Neural cell (in vitro differentiated cells): ENCODE measurements around the gene CDX1. TPM values are rescaled to one million over a fixed set of nuclear protein-coding genes. Genes with fewer than 3 reads are reported as not detected.

ENCODE experiments used
- H2AFZ ChIP-seq: fragments of 200-600, 300-800 bp; sonication (generic), shearing (Covaris generic); 2 replicates; pipeline ENCODE4 v1.6.0; 2014; ENCODE audit warnings: low read depth, mild to moderate bottlenecking, antibody characterized with exemption, low read length, moderate library complexity
- H3F3A ChIP-seq: fragments of 200-600 bp; shearing (Covaris generic); 2 replicates; pipeline ENCODE4 v1.6.1; 2016; ENCODE audit warnings: mild to moderate bottlenecking, moderate library complexity, mixed read lengths, antibody characterized with exemption, low read length; ENCODE audit not compliant: insufficient read depth, poor library complexity, severe bottlenecking
- H3K27ac ChIP-seq: fragments of 200-600, 300-800 bp; sonication (generic), shearing (Covaris generic); 2 replicates; pipeline ENCODE4 v1.5.1; 2014; ENCODE audit warnings: mild to moderate bottlenecking, low read length, moderate library complexity
- H3K27me3 ChIP-seq: fragments of 300-800, 200-600 bp; sonication (generic), shearing (Covaris generic); 2 replicates; pipeline ENCODE4 v1.6.0; 2014; ENCODE audit warnings: mild to moderate bottlenecking, low read depth, low read length, moderate library complexity; ENCODE audit not compliant: insufficient read depth
- H3K36me3 ChIP-seq: fragments of 300-800, 200-600 bp; sonication (generic), shearing (Covaris generic); 2 replicates; pipeline ENCODE4 v1.5.1; 2014; ENCODE audit warnings: mild to moderate bottlenecking, antibody characterized with exemption, low read length, moderate library complexity; ENCODE audit not compliant: insufficient read depth
- H3K4me2 ChIP-seq: fragments of 300-800, 200-600 bp; sonication (generic), shearing (Covaris generic); 2 replicates; pipeline ENCODE4 v1.6.0; 2014; ENCODE audit warnings: mild to moderate bottlenecking, low read length
- H3K4me3 ChIP-seq: fragments of 300-800, 200-600 bp; sonication (generic), shearing (Covaris generic); 2 replicates; pipeline ENCODE4 v1.5.1; 2014; ENCODE audit warnings: mild to moderate bottlenecking, low read length, moderate library complexity
- H3K79me2 ChIP-seq: fragments of 200-600 bp; shearing (Covaris generic); replicated peaks from 2 replicates; pipeline ENCODE4 v1.6.0; 2014; ENCODE audit warnings: mild to moderate bottlenecking, low read length, moderate library complexity; ENCODE audit not compliant: insufficient read depth
- H3K9ac ChIP-seq: fragments of 300-800, 200-600 bp; sonication (generic), shearing (Covaris generic); 2 replicates; pipeline ENCODE4 v1.6.1; 2016; ENCODE audit warnings: mild to moderate bottlenecking, low read length, mixed read lengths
- H3K9me2 ChIP-seq: fragments of 200-600 bp; shearing (Covaris generic); 2 replicates; pipeline ENCODE4 v1.6.1; 2016; ENCODE audit warnings: mild to moderate bottlenecking, low read length, mixed read lengths; ENCODE audit not compliant: insufficient read depth
- H3K9me3 ChIP-seq: fragments of 200-600, 300-800 bp; sonication (generic), shearing (Covaris generic); 2 replicates; pipeline ENCODE4 v1.6.1; 2016; ENCODE audit warnings: mild to moderate bottlenecking, mixed run types, low read length, moderate library complexity, mixed read lengths
- H4K20me1 ChIP-seq: fragments of 200-600 bp; shearing (Covaris generic); 2 replicates; pipeline ENCODE4 v1.6.1; 2016; ENCODE audit warnings: mild to moderate bottlenecking, mixed run types; ENCODE audit not compliant: insufficient read depth
- CTCF ChIP-seq: fragments of 450-650 bp; IDR thresholded peaks from 2 replicates; pipeline ENCODE4 v1.5.1; 2014; ENCODE audit warnings: antibody characterized with exemption, mild to moderate bottlenecking, moderate library complexity; ENCODE audit not compliant: poor library complexity, severe bottlenecking
- EP300 ChIP-seq: fragments of 450-650 bp; conservative IDR thresholded peaks from 2 replicates; pipeline ENCODE4 v1.6.1; 2014; ENCODE audit warnings: antibody characterized with exemption, mild to moderate bottlenecking, moderate library complexity; ENCODE audit not compliant: poor library complexity, severe bottlenecking
- EZH2 ChIP-seq: fragments of 200-600, 300-800 bp; shearing (Covaris generic), sonication (generic); IDR thresholded peaks from 2 replicates; pipeline ENCODE4 v1.6.1; 2014; ENCODE audit warnings: antibody characterized with exemption, low read length, borderline replicate concordance, mild to moderate bottlenecking; ENCODE audit not compliant: insufficient read depth, poor library complexity, severe bottlenecking
- MXI1 ChIP-seq: fragments of 450-650 bp; conservative IDR thresholded peaks from 2 replicates; pipeline ENCODE4 v1.6.1; 2014; ENCODE audit warnings: antibody characterized with exemption, mild to moderate bottlenecking; ENCODE audit not compliant: poor library complexity, severe bottlenecking
- POLR2AphosphoS5 ChIP-seq: IDR thresholded peaks from 2 replicates; pipeline ENCODE4 v1.6.1; 2012
- RAD21 ChIP-seq: fragments of 450-650 bp; conservative IDR thresholded peaks from 2 replicates; pipeline ENCODE4 v1.6.1; 2014; ENCODE audit warnings: antibody characterized with exemption, mild to moderate bottlenecking, moderate library complexity
- REST ChIP-seq: IDR thresholded peaks from 2 replicates; pipeline ENCODE4 v1.6.1; 2012; ENCODE audit warnings: borderline replicate concordance
- SMC3 ChIP-seq: fragments of 450-650 bp; conservative IDR thresholded peaks from 2 replicates; pipeline ENCODE4 v1.6.1; 2014; ENCODE audit warnings: antibody characterized with exemption, mild to moderate bottlenecking, moderate library complexity; ENCODE audit not compliant: poor library complexity
- TAF1 ChIP-seq: IDR thresholded peaks from 2 replicates; pipeline ENCODE4 v1.6.1; 2012; ENCODE audit warnings: low read depth
- polyA plus RNA-seq: library from polyadenylated mRNA; depleted of rRNA; stranded (reverse); fragments of >200 nt; gene quantifications from 2 replicates; pipeline ENCODE4 v1.2.3, GENCODE V29; 2014

CDX1 gene
- polyA plus RNA-seq, 1 donor from 2014 or later, result not detected

DNA sequence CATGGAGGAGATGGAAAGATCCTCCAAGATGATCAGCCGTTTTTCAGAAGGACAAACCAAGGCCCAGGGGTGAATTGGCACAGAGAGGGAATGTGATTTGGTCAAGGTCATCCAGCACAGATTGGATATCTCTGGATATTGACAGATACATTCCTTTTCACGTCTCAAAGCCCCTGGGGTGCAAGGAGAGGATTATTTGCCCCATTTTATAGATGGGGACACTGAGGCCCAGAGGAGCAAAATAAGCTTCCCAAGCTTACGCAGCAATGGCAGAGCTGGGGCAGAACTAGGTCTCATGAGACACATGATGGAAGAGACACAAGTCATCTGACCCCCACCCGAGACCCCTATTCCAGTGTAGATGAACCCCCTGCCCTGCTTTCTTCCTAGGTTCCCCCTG lies 10.0 kb upstream of the CDX1 start:
- H3F3A ChIP-seq, result no peaks in the 10 kb centered on the region
- H3K9me3 ChIP-seq, result no peaks in the 10 kb centered on the region
- no peaks in the 10 kb centered on the region for H3K36me3 ChIP-seq
- H3K9ac ChIP-seq, result no peak overlapping the region
- H3K9me2 ChIP-seq, result no peaks in the 10 kb centered on the region
- H4K20me1 ChIP-seq, result no peaks in the 10 kb centered on the region
- TF ChIP-seq MXI1, result no peak
- no peaks in the 10 kb centered on the region for H3K27me3 ChIP-seq
- H3K79me2 ChIP-seq, result no peaks in the 10 kb centered on the region
- H2AFZ ChIP-seq, result no peak overlapping the region
- H3K4me3 ChIP-seq, result no peak overlapping the region
- H3K27ac ChIP-seq, result no peak overlapping the region
- H3K4me2 ChIP-seq, result no peak overlapping the region

GRCh38 chr5:150157168-150157567 lies 9.4 kb upstream of the CDX1 start:
- Histone ChIP-seq H3K79me2 (no peaks in the 10 kb centered on the region), H3K27me3 (no peaks in the 10 kb centered on the region), H3K9me2 (no peaks in the 10 kb centered on the region), H3K9me3 (no peaks in the 10 kb centered on the region), H4K20me1 (no peaks in the 10 kb centered on the region), H3F3A (no peaks in the 10 kb centered on the region), H3K9ac (no peak overlapping the region), H2AFZ (no peak overlapping the region), H3K4me2 (no peak overlapping the region), H3K4me3 (no peak overlapping the region), H3K36me3 (no peaks in the 10 kb centered on the region), H3K27ac (no peak overlapping the region)
- TF ChIP-seq CTCF, result no peak
- no peak for TF ChIP-seq SMC3

GRCh38 chr5:150158170-150158949 lies 8.2 kb upstream of the CDX1 start:
- no peak for TF ChIP-seq REST
- TF ChIP-seq EZH2, result no peak
- no peak for TF ChIP-seq CTCF
- no peak for TF ChIP-seq MXI1
- no peak for TF ChIP-seq SMC3
- TF ChIP-seq RAD21, result no peak
- TF ChIP-seq POLR2AphosphoS5, result no peak
- no peak for TF ChIP-seq EP300
- no peak for TF ChIP-seq TAF1
- no peak overlapping the region for H3K4me2 ChIP-seq
- no peak overlapping the region for H3K4me3 ChIP-seq
- H3K9me3 ChIP-seq, result no peaks in the 10 kb centered on the region
- H3K9ac ChIP-seq, result no peak overlapping the region
- no peaks in the 10 kb centered on the region for H3K36me3 ChIP-seq
- H3F3A ChIP-seq, result no peaks in the 10 kb centered on the region
- H3K27ac ChIP-seq, result no peak overlapping the region
- H3K27me3 ChIP-seq, result no peaks in the 10 kb centered on the region
- H4K20me1 ChIP-seq, result no peaks in the 10 kb centered on the region
- no peaks in the 10 kb centered on the region for H3K9me2 ChIP-seq
- no peak overlapping the region for H2AFZ ChIP-seq
- no peaks in the 10 kb centered on the region for H3K79me2 ChIP-seq
